Heart right ventricle (tissue), 16 donors: ENCODE measurements around the gene RADX. TPM values are rescaled to one million over a fixed set of nuclear protein-coding genes. Genes with fewer than 3 reads are reported as not detected.
A peak's percentile ranks its signal among the peaks of the same experiment; 100 is the strongest.

Experiments used
- ATAC-seq, 8 donors: fragments of 200-7000 bp; cut with Tn5 transposase; one replicate each; pipeline ENCODE4 v1.9.1; 2020; ENCODE audit warnings: mild to moderate bottlenecking in 8 of 8, moderate library complexity in 8 of 8, moderate number of reproducible peaks in 1 of 8
- DNase-seq, 2 donors: peaks; one replicate each; pipeline ENCODE4 v3.0.0-alpha.2; 2020
- H3K27ac ChIP-seq, 10 donors: fragments of 200-600 bp; sonication (generic) in 2 of 10; one replicate each; pipeline versions ENCODE4 v1.5.0 to v1.8.0; 2020 to 2022; ENCODE audit warnings: mild to moderate bottlenecking in 3 of 10
- H3K27me3 ChIP-seq, 7 donors: fragments of 200-600 bp; one replicate each; pipeline ENCODE4 v1.8.0; 2021 to 2022; ENCODE audit warnings: mild to moderate bottlenecking in 2 of 7
- H3K36me3 ChIP-seq, 9 donors: fragments of 200-600 bp; sonication (generic) in 1 of 9; one replicate each; pipeline versions ENCODE4 v1.5.0 to v1.8.0; 2020 to 2022; ENCODE audit warnings: mild to moderate bottlenecking in 2 of 9
- H3K4me1 ChIP-seq, 9 donors: fragments of 200-600 bp; sonication (generic) in 1 of 9; one replicate each; pipeline versions ENCODE4 v1.5.0 to v1.8.0; 2020 to 2022; ENCODE audit warnings: mild to moderate bottlenecking in 4 of 9
- H3K4me3 ChIP-seq, 10 donors: fragments of 200-600 bp; sonication (generic) in 2 of 10; one replicate each; pipeline versions ENCODE4 v1.5.0 to v1.8.0; 2020 to 2022; ENCODE audit warnings: mild to moderate bottlenecking in 7 of 10, moderate library complexity in 2 of 10
- H3K9me3 ChIP-seq, 11 donors: fragments of 200-600 bp in 10 of 11; sonication (generic) in 2 of 11; one replicate each; pipeline versions ENCODE4 v1.5.0 to v1.8.0; 2013 to 2022; ENCODE audit warnings: mild to moderate bottlenecking in 2 of 11, control low read depth in 1 of 11, moderate library complexity in 1 of 11
- WGBS, 2 donors: extraction: QIAGEN DNeasy Blood & Tissue Kit; methylation state at CpG; one replicate each; pipeline ENCODE4 v1.1.7; 2013; ENCODE audit warnings: inconsistent platforms in 1 of 2; 5-methylcytosine and 5-hydroxymethylcytosine counted together
- intact Hi-C, 10 donors: fragments of 100-400 bp; cut with DNase I; formaldehyde crosslinking; loops; one replicate each; pipeline versions ENCODE4 v1.11.1 to v1.14.2; 2022
- polyA plus RNA-seq, 2 donors: library from polyadenylated mRNA; stranded (reverse); fragments of 200-250 nt; gene quantifications; one replicate each; pipeline ENCODE4 v1.2.3, GENCODE V29; 2013
- total RNA-seq, 10 donors: library from RNA; stranded (reverse); fragmentation: NEBNext Ultra II Directional in 3 of 10; extraction: Animal tissue kit (Norgen Biotek cat#: 25700) in 3 of 10; gene quantifications; one replicate each; pipeline versions ENCODE4 v1.2.1 to v1.2.4, GENCODE V29; 2021 to 2023
- TF ChIP-seq, protein P1 (sequence below), 9 donors: fragments of 200-600 bp; sonication (generic) in 2 of 9; IDR thresholded peaks; one replicate each; pipeline versions ENCODE4 v1.5.0 to v1.8.0; 2021 to 2022; ENCODE audit warnings: antibody characterized with exemption in 9 of 9, mild to moderate bottlenecking in 5 of 9, moderate library complexity in 1 of 9
- donor health status: Arrhythmogenic right ventricular cardiomyopathy.
- donor health status: ischemic (EF 13 %, LVEDD 7.1; RV severe dilation, severe dysfunction).
- donor health status: healthy with polysubstance abuse.
- donor health status: DM: no; HTN: yes; CAD: no.
- donor health status: DM: no; HTN: no; CAD: no.
- donor health status: ischemic (EF 25% LVEDD 6.9; RV normal size, moderate dysfunction).
- donor health status: ischemic (EF 25% LVEDD 5.7; RV mildly dilated, moderate dysfunction).
- donor health status: healthy.
- donor health status: DM: yes; HTN: yes; CAD: no.
- donor health status: Ischemic cardiomyopathy.
- donor health status: ischemic (EF 35%, LVEDD 5.7; RV mildly dilated, moderate dysfunction).
- donor health status: nonischemic (EF 11% LVEDD 7.7; RV severe dilation, severe dysfunction).
- donor health status: DM: yes; HTN: yes; CAD: no.
- donor health status: PGD.
- donor health status: ischemic (EF 29% LVEDD 5.4; RV normal size, mild dysfunction).
- donor health status: nonischemic (EF 23%, LVEDD 6.1; RV moderate dilation, normal function).

Gene RADX
- total and polyA plus RNA-seq, 12 donors, result 0.65 to 3.7 (median 1.2) TPM

DNA sequence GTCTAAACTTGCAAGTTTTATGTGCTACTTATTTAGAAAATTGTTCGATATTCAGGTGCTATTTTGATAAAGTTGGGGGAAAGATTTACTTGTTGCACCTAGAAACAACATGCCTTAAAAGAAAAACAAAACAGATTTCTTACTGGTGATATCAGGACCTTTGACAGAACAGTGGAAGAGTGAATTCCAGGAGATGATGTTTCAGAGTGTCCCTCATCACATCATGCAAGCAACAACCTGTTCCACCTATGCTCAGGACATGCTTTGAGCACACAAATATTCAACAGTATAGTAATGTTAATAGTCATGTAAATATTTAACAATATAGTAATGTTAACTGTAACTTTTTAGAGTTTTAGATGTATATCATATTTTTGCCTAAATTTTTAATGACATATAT is 90.9 kb downstream of the RADX start:
- ATAC-seq, result no peak
- Histone ChIP-seq H3K36me3 (no peaks in the 10 kb centered on the region), H3K9me3 (no peaks in the 10 kb centered on the region), H3K4me1 (no peaks in the 10 kb centered on the region), H3K27me3 (peaks cover 0 to 45% (median 0%) of the 10 kb centered on the region in 7 donors), H3K4me3 (no peak overlapping the region), H3K27ac (no peak overlapping the region)
- TF ChIP-seq, protein P1, sequence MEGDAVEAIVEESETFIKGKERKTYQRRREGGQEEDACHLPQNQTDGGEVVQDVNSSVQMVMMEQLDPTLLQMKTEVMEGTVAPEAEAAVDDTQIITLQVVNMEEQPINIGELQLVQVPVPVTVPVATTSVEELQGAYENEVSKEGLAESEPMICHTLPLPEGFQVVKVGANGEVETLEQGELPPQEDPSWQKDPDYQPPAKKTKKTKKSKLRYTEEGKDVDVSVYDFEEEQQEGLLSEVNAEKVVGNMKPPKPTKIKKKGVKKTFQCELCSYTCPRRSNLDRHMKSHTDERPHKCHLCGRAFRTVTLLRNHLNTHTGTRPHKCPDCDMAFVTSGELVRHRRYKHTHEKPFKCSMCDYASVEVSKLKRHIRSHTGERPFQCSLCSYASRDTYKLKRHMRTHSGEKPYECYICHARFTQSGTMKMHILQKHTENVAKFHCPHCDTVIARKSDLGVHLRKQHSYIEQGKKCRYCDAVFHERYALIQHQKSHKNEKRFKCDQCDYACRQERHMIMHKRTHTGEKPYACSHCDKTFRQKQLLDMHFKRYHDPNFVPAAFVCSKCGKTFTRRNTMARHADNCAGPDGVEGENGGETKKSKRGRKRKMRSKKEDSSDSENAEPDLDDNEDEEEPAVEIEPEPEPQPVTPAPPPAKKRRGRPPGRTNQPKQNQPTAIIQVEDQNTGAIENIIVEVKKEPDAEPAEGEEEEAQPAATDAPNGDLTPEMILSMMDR (IDR thresholded peaks at IDR 0.05), result no peak
- 78 to 84% methylated on average over 1 of the region's 1 CpG for WGBS, 2 donors
- intact Hi-C loops, result no loop called here
- no peak for DNase-seq

GRCh38 chrX:106706466-106706865 is 94.7 kb downstream of the RADX start:
- 89 to 92% methylated on average over 3 of the region's 3 CpGs for WGBS, 2 donors
- H3K9me3 ChIP-seq, result no peaks in the 10 kb centered on the region
- DNase-seq (no peak), ATAC-seq (no peak)
- H3K4me1 ChIP-seq, result no peaks in the 10 kb centered on the region
- H3K36me3 ChIP-seq, result no peaks in the 10 kb centered on the region
- H3K4me3 ChIP-seq, result no peak overlapping the region
- intact Hi-C loops, result no loop called here
- H3K27me3 ChIP-seq, result peaks cover 0 to 45% (median 0%) of the 10 kb centered on the region in 7 donors
- no peak overlapping the region for H3K27ac ChIP-seq
- TF ChIP-seq, protein P1 (IDR thresholded peaks at IDR 0.05), result no peak

DNA sequence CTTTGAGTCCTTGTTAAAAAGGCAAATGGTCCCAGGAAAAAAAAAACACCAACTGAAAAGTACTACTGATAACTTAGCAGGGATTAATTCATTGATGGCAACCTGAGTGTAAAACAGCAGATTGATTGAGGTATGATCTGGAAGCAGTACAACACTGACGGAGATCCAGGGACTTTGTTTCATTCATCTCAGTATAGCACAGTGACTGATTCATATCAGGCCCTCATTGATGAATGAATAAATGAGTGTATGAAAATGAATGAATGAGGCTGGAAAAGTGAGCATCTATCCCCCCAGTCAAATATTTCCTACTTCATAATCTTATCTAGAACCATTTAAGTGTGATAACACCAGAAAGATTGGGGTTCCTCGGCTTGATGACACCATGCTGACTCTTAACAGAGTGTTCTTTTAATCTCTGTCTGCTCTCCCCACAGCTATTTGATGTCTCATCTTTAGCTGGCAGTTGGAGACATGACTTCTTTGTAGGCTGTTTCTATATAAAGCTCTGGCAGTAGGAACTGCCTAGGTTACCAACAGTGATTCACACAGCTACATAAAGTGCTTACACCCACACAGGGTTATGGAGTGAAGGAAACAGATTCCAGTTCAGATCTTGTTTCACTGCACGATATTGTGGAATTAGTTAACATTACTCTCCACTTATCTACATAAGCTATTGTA is 96.1 kb downstream of the RADX start:
- TF ChIP-seq, protein P1 (IDR thresholded peaks at IDR 0.05), result no peak
- Histone ChIP-seq H3K36me3 (no peaks in the 10 kb centered on the region), H3K9me3 (no peaks in the 10 kb centered on the region), H3K27me3 (peaks cover 0 to 46% (median 0%) of the 10 kb centered on the region in 7 donors), H3K4me3 (no peak overlapping the region), H3K4me1 (no peaks in the 10 kb centered on the region), H3K27ac (peak overlapping the region in 1 of 10 donors; percentile 19)
- 23 to 25% methylated on average over 3 of the region's 3 CpGs for WGBS, 2 donors
- no peak for DNase-seq
- intact Hi-C loops, result no loop called here
- ATAC-seq, result peak in 6 of 8 donors; percentile 40 to 91 (median 79)

- TF ChIP-seq, protein P1 (IDR thresholded peaks at IDR 0.05), result no peak
- H3K36me3 ChIP-seq, result no peaks in the 10 kb centered on the region
- intact Hi-C loops, result no loop called here
- peaks cover 0 to 60% (median 0%) of the 10 kb centered on the region in 7 donors for H3K27me3 ChIP-seq
- no peak overlapping the region for H3K27ac ChIP-seq
- DNase-seq, result no peak
- ATAC-seq, result no peak
- no peaks in the 10 kb centered on the region for H3K4me1 ChIP-seq
- H3K4me3 ChIP-seq, result no peak overlapping the region
- H3K9me3 ChIP-seq, result no peaks in the 10 kb centered on the region
Observed at GRCh38 chrX:106710771-106711170, 99.0 kb downstream of the RADX start.
